Measurements from ENCODE around the gene CELA2A. TPM values are rescaled to one million over a fixed set of nuclear protein-coding genes. Genes with fewer than 3 reads are reported as not detected.
A peak's percentile ranks its signal among the peaks of the same experiment; 100 is the strongest.

The CELA2A gene
- total and polyA plus RNA-seq, 8 donors = 360 to 20,184 (median 3,756) TPM

DNA sequence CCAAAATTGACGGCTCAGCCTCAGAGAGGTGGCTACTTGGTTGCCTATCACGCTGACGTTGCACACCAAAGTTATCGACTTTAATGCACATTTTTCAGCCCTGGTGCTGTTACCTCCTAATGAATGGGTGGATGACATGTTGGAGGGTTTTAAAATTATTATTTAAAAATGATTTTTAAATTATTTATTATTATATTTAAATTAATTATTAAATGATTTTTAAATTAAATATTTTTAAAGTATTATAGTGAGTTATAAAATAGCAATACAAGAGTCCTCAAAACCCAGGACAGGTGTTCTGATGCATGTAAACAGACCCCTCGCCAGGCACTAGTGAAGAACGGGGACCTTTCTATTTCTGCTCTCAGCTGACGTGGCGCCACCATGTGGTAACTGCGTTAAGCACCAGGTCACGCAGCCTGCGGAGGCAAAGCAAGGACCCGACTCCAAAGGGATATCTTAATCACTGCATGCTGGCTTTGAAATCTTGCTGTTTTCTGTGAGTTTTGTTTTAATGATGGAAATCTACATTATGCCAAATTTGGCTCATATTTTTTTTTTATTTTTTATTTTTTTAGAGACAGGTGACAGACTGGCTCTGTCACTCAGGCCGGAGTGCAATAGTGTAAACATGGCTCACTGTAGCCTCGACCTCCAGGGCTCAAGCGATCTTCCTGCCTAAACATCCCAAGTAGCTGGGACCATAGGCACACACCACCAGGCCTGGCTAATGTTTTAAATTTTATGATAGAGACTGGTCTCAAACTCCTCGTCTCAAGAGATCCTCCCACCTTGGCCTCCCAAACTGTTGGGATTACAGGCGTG is 44.9 kb downstream of the CELA2A start:
- ATAC-seq = peak; percentile 44 to 84 (median 79)
- Histone ChIP-seq H3K36me3 (peaks cover 0 to 6% (median 5%) of the 10 kb centered on the region in 3 donors), H3K4me3 (no peak overlapping the region), H3K27me3 (no peaks in the 10 kb centered on the region), H3K4me1 (peaks cover 0 to 8% (median 0%) of the 10 kb centered on the region in 3 donors), H3K27ac (no peak overlapping the region), H3K9me3 (no peaks in the 10 kb centered on the region)
- 64 to 71% methylated on average over 17 of the region's 17 CpGs for WGBS, 2 donors
- FAIRE-seq = no peak
- TF ChIP-seq, protein P1, sequence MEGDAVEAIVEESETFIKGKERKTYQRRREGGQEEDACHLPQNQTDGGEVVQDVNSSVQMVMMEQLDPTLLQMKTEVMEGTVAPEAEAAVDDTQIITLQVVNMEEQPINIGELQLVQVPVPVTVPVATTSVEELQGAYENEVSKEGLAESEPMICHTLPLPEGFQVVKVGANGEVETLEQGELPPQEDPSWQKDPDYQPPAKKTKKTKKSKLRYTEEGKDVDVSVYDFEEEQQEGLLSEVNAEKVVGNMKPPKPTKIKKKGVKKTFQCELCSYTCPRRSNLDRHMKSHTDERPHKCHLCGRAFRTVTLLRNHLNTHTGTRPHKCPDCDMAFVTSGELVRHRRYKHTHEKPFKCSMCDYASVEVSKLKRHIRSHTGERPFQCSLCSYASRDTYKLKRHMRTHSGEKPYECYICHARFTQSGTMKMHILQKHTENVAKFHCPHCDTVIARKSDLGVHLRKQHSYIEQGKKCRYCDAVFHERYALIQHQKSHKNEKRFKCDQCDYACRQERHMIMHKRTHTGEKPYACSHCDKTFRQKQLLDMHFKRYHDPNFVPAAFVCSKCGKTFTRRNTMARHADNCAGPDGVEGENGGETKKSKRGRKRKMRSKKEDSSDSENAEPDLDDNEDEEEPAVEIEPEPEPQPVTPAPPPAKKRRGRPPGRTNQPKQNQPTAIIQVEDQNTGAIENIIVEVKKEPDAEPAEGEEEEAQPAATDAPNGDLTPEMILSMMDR (IDR thresholded peaks at IDR 0.05) = peak; percentile 30 to 67 (median 58)
- DNase-seq = peak; percentile 65 to 86 (median 74)
- intact Hi-C loops (cut with DNase I) = loop anchor here in 1 of 3 donors (10.0 kb wide), 1 partner anchor 187 kb away; no protein-coding TSS in a partner anchor

GRCh38 chr1:15504436-15504835 is 47.9 kb downstream of the CELA2A start:
- peaks cover 0 to 11% (median 3%) of the 10 kb centered on the region in 3 donors for H3K4me1 ChIP-seq
- FAIRE-seq (no peak), ATAC-seq (no peak), DNase-seq (peak in 1 of 6 donors; percentile 36)
- H3K36me3 ChIP-seq = peaks cover 0 to 6% (median 5%) of the 10 kb centered on the region in 3 donors
- H3K9me3 ChIP-seq = no peaks in the 10 kb centered on the region
- H3K27ac ChIP-seq = no peak overlapping the region
- H3K27me3 ChIP-seq = no peaks in the 10 kb centered on the region
- TF ChIP-seq, protein P1 (IDR thresholded peaks at IDR 0.05) = no peak
- no peak overlapping the region for H3K4me3 ChIP-seq
- 88 to 91% methylated on average over 4 of the region's 4 CpGs for WGBS, 2 donors
- intact Hi-C loops (cut with DNase I) = loop anchor here in 1 of 3 donors (10.0 kb wide), 1 partner anchor 190 kb away; no protein-coding TSS in a partner anchor

DNA sequence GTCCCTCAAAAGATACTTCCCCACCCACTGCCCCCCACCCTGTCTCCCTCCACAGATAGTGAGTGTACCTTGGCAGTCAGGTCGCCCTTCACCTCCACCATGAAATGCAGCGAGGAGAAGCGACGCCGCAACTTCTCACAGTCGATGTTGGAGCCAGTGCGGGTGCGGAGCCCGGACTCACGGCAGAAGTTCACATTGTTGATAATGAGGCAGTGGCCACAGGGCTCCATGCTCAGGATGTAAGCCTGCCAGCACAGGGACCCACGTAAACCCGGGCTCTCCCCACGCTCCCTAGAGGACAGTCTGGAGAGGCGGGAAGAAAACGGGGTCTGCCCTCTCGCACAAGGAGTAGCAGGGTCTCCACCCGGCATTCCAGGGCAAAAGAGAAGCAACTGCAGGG is 50.3 kb downstream of the CELA2A start:
- TF ChIP-seq, protein P1 (IDR thresholded peaks at IDR 0.05) = no peak
- 82 to 86% methylated on average over 17 of the region's 17 CpGs for WGBS, 2 donors
- Histone ChIP-seq H3K4me1 (peaks cover 0 to 8% (median 3%) of the 10 kb centered on the region in 3 donors), H3K4me3 (no peak overlapping the region), H3K9me3 (no peaks in the 10 kb centered on the region), H3K27me3 (no peaks in the 10 kb centered on the region), H3K36me3 (peaks cover 0 to 6% (median 5%) of the 10 kb centered on the region in 3 donors), H3K27ac (peak overlapping the region in 1 of 4 donors; percentile 21)
- ATAC-seq (no peak), DNase-seq (no peak), FAIRE-seq (no peak)
- intact Hi-C loops (cut with DNase I) = loop anchor here in 1 of 3 donors (10.0 kb wide), 1 partner anchor 192 kb away; no protein-coding TSS in a partner anchor

- FAIRE-seq (no peak), DNase-seq (peak in 1 of 6 donors; percentile 52), ATAC-seq (peak; percentile 41 to 86 (median 63))
- intact Hi-C loops (cut with DNase I) = loop anchor here in 1 of 3 donors (10.0 kb wide), 1 partner anchor 192 kb away; no protein-coding TSS in a partner anchor
- Histone ChIP-seq H3K4me3 (no peak overlapping the region), H3K27me3 (no peaks in the 10 kb centered on the region), H3K9me3 (no peaks in the 10 kb centered on the region), H3K27ac (peak overlapping the region in 1 of 4 donors; percentile 21), H3K4me1 (peaks cover 0 to 8% (median 3%) of the 10 kb centered on the region in 3 donors), H3K36me3 (peaks cover 0 to 6% (median 5%) of the 10 kb centered on the region in 3 donors)
- TF ChIP-seq, protein P1 (IDR thresholded peaks at IDR 0.05) = no peak
- 33 to 42% methylated on average over 5 of the region's 5 CpGs for WGBS, 2 donors
Measured at GRCh38 chr1:15507278-15507677, 50.7 kb downstream of the CELA2A start.

All from pancreas (tissue), 10 donors.